SK-N-SH (cell line): ENCODE data around the gene PTPRS. TPM values are rescaled to one million over a fixed set of nuclear protein-coding genes. Genes with fewer than 3 reads are reported as not detected.
"Not testable (repeated sequence)": the region's sequence is repeated elsewhere in the genome, so short reads cannot be mapped to it uniquely, and the experiment has no call there.

Experiments used
- CTCF ChIA-PET: fragments of 300-600, 350-600 bp; formaldehyde crosslinking; extraction: SDS; loops from one replicate; lab custom pipeline; 2021; lab: Yijun Ruan, JAX
- POLR2A ChIA-PET: fragments of 350-600 bp; sonication (Branson Sonifier 250); formaldehyde crosslinking; extraction: SDS; loops from one replicate; lab custom pipeline; 2020; ENCODE audit warnings: antibody characterized with exemption, inconsistent platforms; lab: Yijun Ruan, JAX
- DNase-seq: peaks from one replicate; pipeline ENCODE4 v3.0.0; 2012
- H2AFZ ChIP-seq: fragments of 200-600 bp; sonication (generic); 2 replicates; pipeline ENCODE4 v1.8.1; 2016; ENCODE audit warnings: antibody characterized with exemption, mild to moderate bottlenecking, low read depth
- H3F3A ChIP-seq: fragments of 200-600 bp; sonication (generic); replicated peaks from 2 replicates; pipeline ENCODE3; 2016; ENCODE audit warnings: antibody characterized with exemption, mild to moderate bottlenecking; ENCODE audit not compliant: insufficient read depth
- H3K27ac ChIP-seq, 2 experiments: fragments of 200-500 bp in 1 of 2; fragments of 200-600 bp in 1 of 2; sonication (Bioruptor generic) in 1 of 2; sonication (generic), shearing (Covaris generic) in 1 of 2; 2 replicates each; pipeline versions ENCODE4 v1.5.1 to v1.6.1; 2014 to 2016; ENCODE audit warnings: low read depth in 2 of 2, inconsistent platforms in 1 of 2, low read length in 1 of 2, mild to moderate bottlenecking in 1 of 2, mixed read lengths in 1 of 2
- H3K27me3 ChIP-seq: fragments of 200-600 bp; sonication (generic), shearing (Covaris generic); 2 replicates; pipeline ENCODE4 v1.6.1; 2016; ENCODE audit warnings: mixed run types; ENCODE audit not compliant: insufficient read depth
- H3K36me3 ChIP-seq, 2 experiments: fragments of 200-500 bp in 1 of 2; fragments of 200-600 bp in 1 of 2; sonication (Bioruptor generic) in 1 of 2; sonication (generic) in 1 of 2; replicated peaks in 1 of 2; 2 replicates each; pipeline versions ENCODE3 to v1.5.1; 2014 to 2016; ENCODE audit warnings: low read length in 1 of 2, mild to moderate bottlenecking in 1 of 2; ENCODE audit not compliant: insufficient read depth in 2 of 2, control insufficient read depth in 1 of 2
- H3K4me1 ChIP-seq, 2 experiments: fragments of 200-500 bp in 1 of 2; fragments of 200-600 bp in 1 of 2; sonication (Bioruptor generic) in 1 of 2; sonication (generic), shearing (Covaris generic) in 1 of 2; 2 replicates each; pipeline versions ENCODE4 v1.5.1 to v1.6.1; 2014 to 2016; ENCODE audit warnings: low read depth in 1 of 2, low read length in 1 of 2, mixed run types in 1 of 2; ENCODE audit not compliant: insufficient read depth in 2 of 2, control insufficient read depth in 1 of 2
- H3K4me2 ChIP-seq: fragments of 200-600 bp; sonication (generic), shearing (Covaris generic); 2 replicates; pipeline ENCODE4 v1.6.1; 2017; ENCODE audit warnings: mixed run types
- H3K4me3 ChIP-seq, 2 experiments: fragments of 200-500 bp in 1 of 2; fragments of 200-600 bp in 1 of 2; sonication (Bioruptor generic) in 1 of 2; sonication (generic), shearing (Covaris generic) in 1 of 2; 2 replicates each; pipeline versions ENCODE4 v1.5.1 to v1.8.1; 2014 to 2016; ENCODE audit warnings: low read depth in 2 of 2, inconsistent platforms in 1 of 2, low read length in 1 of 2, mild to moderate bottlenecking in 1 of 2, mixed read lengths in 1 of 2, moderate library complexity in 1 of 2
- H3K79me2 ChIP-seq: fragments of 200-600 bp; sonication (generic); 2 replicates; pipeline ENCODE4 v1.8.1; 2017; ENCODE audit warnings: mild to moderate bottlenecking; ENCODE audit not compliant: insufficient read depth
- H3K9ac ChIP-seq: fragments of 200-600 bp; sonication (generic); 2 replicates; pipeline ENCODE4 v1.6.1; 2017; ENCODE audit warnings: mixed run types
- H3K9me2 ChIP-seq: fragments of 200-600 bp; sonication (generic); 2 replicates; pipeline ENCODE4 v1.6.1; 2017; ENCODE audit warnings: mixed run types
- H3K9me3 ChIP-seq: fragments of 200-600 bp; sonication (generic); 2 replicates; pipeline ENCODE4 v1.6.1; 2017; ENCODE audit warnings: mixed run types, mild to moderate bottlenecking, moderate library complexity
- H4K20me1 ChIP-seq: fragments of 200-600 bp; sonication (generic); 2 replicates; pipeline ENCODE4 v1.6.1; 2017; ENCODE audit warnings: mild to moderate bottlenecking, mixed run types; ENCODE audit not compliant: insufficient read depth
- CHD2 ChIP-seq: fragments of 150-350 bp; IDR thresholded peaks from 2 replicates; pipeline ENCODE4 v1.6.1; 2018; ENCODE audit warnings: low read length; ENCODE audit not compliant: partially characterized antibody
- ELF1 ChIP-seq: IDR thresholded peaks from 2 replicates; pipeline ENCODE4 v1.4.0; 2012
- EZH2phosphoT487 ChIP-seq: fragments of 200-600 bp; sonication (generic); IDR thresholded peaks from 2 replicates; pipeline ENCODE4 v1.6.1; 2017; ENCODE audit warnings: low read depth, mixed run types, mild to moderate bottlenecking, antibody characterized with exemption, moderate library complexity, borderline replicate concordance
- FOSL2 ChIP-seq: IDR thresholded peaks from 2 replicates; pipeline ENCODE4 v1.4.0; 2012; ENCODE audit warnings: low read depth, mild to moderate bottlenecking, moderate library complexity, borderline replicate concordance
- FOXJ3 ChIP-seq: sonication (generic); formaldehyde crosslinking; IDR thresholded peaks from 2 replicates; pipeline ENCODE4 v1.5.1; 2020; ENCODE audit warnings: mild to moderate bottlenecking, missing genetic modification reagents
- GABPA ChIP-seq: IDR thresholded peaks from 2 replicates; pipeline ENCODE4 v1.4.0; 2012; ENCODE audit warnings: low read depth, mild to moderate bottlenecking
- GATA2 ChIP-seq: sonication (generic); formaldehyde crosslinking; IDR thresholded peaks from 2 replicates; pipeline ENCODE4 v1.5.0; 2020; ENCODE audit warnings: mild to moderate bottlenecking, missing genetic modification reagents
- MAX ChIP-seq: IDR thresholded peaks from 2 replicates; pipeline ENCODE4 v1.4.0; 2012; ENCODE audit warnings: low read depth
- MEF2A ChIP-seq: IDR thresholded peaks from 2 replicates; pipeline ENCODE4 v1.4.0; 2012; ENCODE audit warnings: low read depth, borderline replicate concordance
- NFIC ChIP-seq: IDR thresholded peaks from 2 replicates; pipeline ENCODE4 v1.4.0; 2012; ENCODE audit warnings: borderline replicate concordance
- RCOR1 ChIP-seq: fragments of 150-350 bp; IDR thresholded peaks from 2 replicates; pipeline ENCODE4 v1.6.1; 2017; ENCODE audit warnings: antibody characterized with exemption, low read length
- RFX5 ChIP-seq: IDR thresholded peaks from 2 replicates; pipeline ENCODE4 v1.6.1; 2012; ENCODE audit warnings: mild to moderate bottlenecking, improper control_type of control experiment, low read length
- RXRA ChIP-seq: IDR thresholded peaks from 2 replicates; pipeline ENCODE4 v1.4.0; 2012; ENCODE audit warnings: low read depth, mild to moderate bottlenecking, borderline replicate concordance
- SIN3A ChIP-seq: IDR thresholded peaks from 2 replicates; pipeline ENCODE4 v1.6.1; 2012; ENCODE audit warnings: low read depth, mild to moderate bottlenecking, low read length, moderate library complexity, borderline replicate concordance
- SMC3 ChIP-seq: IDR thresholded peaks from 2 replicates; pipeline ENCODE4 v1.6.1; 2012; ENCODE audit warnings: low read depth, low read length, improper control_type of control experiment
- TCF12 ChIP-seq: IDR thresholded peaks from 2 replicates; pipeline ENCODE4 v1.4.0; 2012
- USF1 ChIP-seq: IDR thresholded peaks from 2 replicates; pipeline ENCODE4 v1.4.0; 2012; ENCODE audit warnings: low read depth, borderline replicate concordance
- USF2 ChIP-seq: fragments of 150-350 bp; IDR thresholded peaks from 2 replicates; pipeline ENCODE4 v1.6.1; 2017; ENCODE audit warnings: antibody characterized with exemption, low read length, low read depth, borderline replicate concordance
- WGBS: methylation state at CpG from one replicate; pipeline ENCODE4 v1.1.6; 2017; ENCODE audit warnings: low lambda C conversion rate; 5-methylcytosine and 5-hydroxymethylcytosine counted together
- polyA plus RNA-seq, 3 experiments: library from polyadenylated mRNA; depleted of rRNA; stranded (reverse); fragments of >200 nt; gene quantifications; 2 replicates each; pipeline ENCODE4 v1.2.3, GENCODE V29; 2012

PTPRS gene
- polyA plus RNA-seq, 1 of the 3 experiments (the other 2 are of a cell fraction) = 91.0 TPM

GRCh38 chr19:5365905-5366304, 25.3 kb upstream of the PTPRS start:
- CTCF ChIA-PET = interaction anchor here (0.6 kb wide), 1 partner anchor 299 kb away, joined by 3 read pairs; no protein-coding TSS in a partner anchor
- DNase-seq = no peak
- Histone ChIP-seq H3K27ac (no peak overlapping the region), H2AFZ (no peak overlapping the region)
- no peak for TF ChIP-seq FOSL2
- TF ChIP-seq EZH2phosphoT487 = no peak
- TF ChIP-seq RFX5 = no peak
- TF ChIP-seq RXRA = no peak
- TF ChIP-seq SMC3 = no peak
- no peak for TF ChIP-seq TCF12
- no peak for TF ChIP-seq GATA2 (CRISPR knock-in tag)
- TF ChIP-seq MEF2A = no peak
- TF ChIP-seq USF2 = no peak
- no peak for TF ChIP-seq SIN3A
- no peak for TF ChIP-seq GABPA
- TF ChIP-seq FOXJ3 (CRISPR knock-in tag) = no peak
- no peak for TF ChIP-seq USF1
- no peak for TF ChIP-seq RCOR1
- no peak for TF ChIP-seq NFIC
- no peak for TF ChIP-seq CHD2
- no peak for TF ChIP-seq MAX
- TF ChIP-seq, all 33 proteins: peak for 0
- Histone ChIP-seq H3K9me3 (no peaks in the 10 kb centered on the region), H3K9ac (no peak overlapping the region), H3K4me3 (no peak overlapping the region), H3K4me1 (no peaks in the 10 kb centered on the region; a peak in 1 of 4 replicates), H3K4me2 (no peak overlapping the region), H3K27me3 (no peaks in the 10 kb centered on the region), H3K36me3 (no peaks in the 10 kb centered on the region), H3F3A (no peaks in the 10 kb centered on the region), H3K79me2 (no peaks in the 10 kb centered on the region), H3K9me2 (no peaks in the 10 kb centered on the region), H4K20me1 (no peaks in the 10 kb centered on the region)
- POLR2A ChIA-PET = no interaction called here
- 69% methylated on average over 6 of the region's 6 CpGs for WGBS

- no peaks in the 10 kb centered on the region for H3K79me2 ChIP-seq
- H4K20me1 ChIP-seq = no peaks in the 10 kb centered on the region
- TF ChIP-seq GABPA (no peak), ELF1 (no peak), USF1 (no peak)
- H3K4me2 ChIP-seq = no peak overlapping the region
- no peaks in the 10 kb centered on the region for H3K9me2 ChIP-seq
- no peaks in the 10 kb centered on the region for H3K36me3 ChIP-seq
- H3K9ac ChIP-seq = no peak overlapping the region
- POLR2A ChIA-PET = no interaction called here
- H2AFZ ChIP-seq = no peak overlapping the region
- H3F3A ChIP-seq = no peaks in the 10 kb centered on the region
- H3K4me3 ChIP-seq = no peak overlapping the region
- no peaks in the 10 kb centered on the region; a peak in 1 of 4 replicates for H3K4me1 ChIP-seq
- H3K9me3 ChIP-seq = no peaks in the 10 kb centered on the region
- DNase-seq = peak; percentile 49
- CTCF ChIA-PET = interaction anchor here (0.8 to 1.1 kb wide), 4 partner anchors 33 to 316 kb away, joined by 3 to 5 read pairs (median 4); no protein-coding TSS in a partner anchor
- WGBS = 18% methylated on average over 7 of the region's 7 CpGs
- H3K27me3 ChIP-seq = no peaks in the 10 kb centered on the region
- no peak overlapping the region for H3K27ac ChIP-seq
Measured at GRCh38 chr19:5364674-5365073, 24.1 kb upstream of the PTPRS start.

- H3F3A ChIP-seq, H3K36me3 ChIP-seq, H3K27me3 ChIP-seq, H4K20me1 ChIP-seq, H3K79me2 ChIP-seq, H3K9me2 ChIP-seq, H3K4me1 ChIP-seq, DNase-seq, H3K9ac ChIP-seq, H3K9me3 ChIP-seq, H3K27ac ChIP-seq, CTCF ChIA-PET, H2AFZ ChIP-seq, POLR2A ChIA-PET, H3K4me2 ChIP-seq, H3K4me3 ChIP-seq: not testable (repeated sequence)
- WGBS = 61% methylated on average over 8 of the region's 9 CpGs
Measured at GRCh38 chr19:5361839-5362238, 21.2 kb upstream of the PTPRS start.
